ENCODE results near the gene PLP1.

DNA sequence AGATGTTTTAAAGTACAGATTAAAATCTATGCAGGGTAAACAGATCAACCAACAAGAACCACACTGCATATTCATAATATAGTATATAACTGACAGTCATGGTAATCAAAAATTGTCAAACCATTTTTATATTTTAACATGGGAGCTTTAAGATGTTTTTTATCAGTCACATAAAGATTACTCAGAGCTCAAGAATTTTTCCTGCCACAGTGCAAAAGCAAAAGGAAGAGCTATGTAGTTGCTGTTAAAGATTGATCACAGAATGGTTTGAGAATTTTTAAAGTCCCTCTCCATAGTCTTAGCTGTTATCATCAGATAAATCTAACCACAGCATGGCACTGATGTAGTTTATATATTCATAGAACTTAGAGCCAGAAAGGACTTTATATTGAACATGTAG lies 47.0 kb downstream of the PLP1 start:
- no peak for TF ChIP-seq POLR2A (IDR thresholded peaks at IDR 0.05)
- TF ChIP-seq, protein P1, sequence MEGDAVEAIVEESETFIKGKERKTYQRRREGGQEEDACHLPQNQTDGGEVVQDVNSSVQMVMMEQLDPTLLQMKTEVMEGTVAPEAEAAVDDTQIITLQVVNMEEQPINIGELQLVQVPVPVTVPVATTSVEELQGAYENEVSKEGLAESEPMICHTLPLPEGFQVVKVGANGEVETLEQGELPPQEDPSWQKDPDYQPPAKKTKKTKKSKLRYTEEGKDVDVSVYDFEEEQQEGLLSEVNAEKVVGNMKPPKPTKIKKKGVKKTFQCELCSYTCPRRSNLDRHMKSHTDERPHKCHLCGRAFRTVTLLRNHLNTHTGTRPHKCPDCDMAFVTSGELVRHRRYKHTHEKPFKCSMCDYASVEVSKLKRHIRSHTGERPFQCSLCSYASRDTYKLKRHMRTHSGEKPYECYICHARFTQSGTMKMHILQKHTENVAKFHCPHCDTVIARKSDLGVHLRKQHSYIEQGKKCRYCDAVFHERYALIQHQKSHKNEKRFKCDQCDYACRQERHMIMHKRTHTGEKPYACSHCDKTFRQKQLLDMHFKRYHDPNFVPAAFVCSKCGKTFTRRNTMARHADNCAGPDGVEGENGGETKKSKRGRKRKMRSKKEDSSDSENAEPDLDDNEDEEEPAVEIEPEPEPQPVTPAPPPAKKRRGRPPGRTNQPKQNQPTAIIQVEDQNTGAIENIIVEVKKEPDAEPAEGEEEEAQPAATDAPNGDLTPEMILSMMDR (IDR thresholded peaks at IDR 0.05): no peak
